HCT116 (cell line): Measurements from ENCODE around the gene EIPR1. TPM values are rescaled to one million over a fixed set of nuclear protein-coding genes. Genes with fewer than 3 reads are reported as not detected.

Source experiments
- ATAC-seq: fragments of 200-7000 bp; cut with Tn5 transposase; 2 replicates; pipeline ENCODE4 v1.9.1; 2020; ENCODE audit warnings: mild to moderate bottlenecking, moderate library complexity
- BruUV-seq: library from RNA; stranded (reverse); fragments of 400-500 nt; replicated peaks from 2 replicates; lab custom pipeline; 2021; lab: Mats Ljungman, UMichigan
- CTCF ChIA-PET: fragments of 300-600 bp; sonication (Branson Sonifier 250); formaldehyde crosslinking; loops from one replicate; lab custom pipeline; 2021; ENCODE audit warnings: antibody characterized with exemption; lab: Charles Lee
- POLR2A ChIA-PET: fragments of 300-600, 350-600 bp; sonication (Branson Sonifier 250); formaldehyde crosslinking; loops from one replicate; lab custom pipeline; 2021; ENCODE audit warnings: antibody characterized with exemption; lab: Charles Lee
- RAD21 ChIA-PET, 2 experiments: fragments of 300-600 bp; sonication (Branson Sonifier 250); formaldehyde crosslinking; loops; one replicate each; lab custom pipeline; 2023; ENCODE audit warnings: low total read pairs in 2 of 2; ENCODE audit not compliant: uncharacterized antibody in 2 of 2, unreplicated experiment in 2 of 2, low non-redundant PET in 1 of 2; lab: Charles Lee
- DNase-seq: peaks from one replicate; pipeline ENCODE4 v3.0.0-alpha.2; 2010; ENCODE audit warnings: low read depth, low spot score
- H2AFZ ChIP-seq: fragments of 200-600 bp; shearing (Covaris generic), sonication (generic); 2 replicates; pipeline ENCODE4 v1.6.1; 2017; ENCODE audit warnings: low read depth, mixed run types, mixed read lengths, antibody characterized with exemption, low read length; ENCODE audit not compliant: poor library complexity, severe bottlenecking
- H3K27ac ChIP-seq: 2 replicates; pipeline ENCODE4 v1.5.1; 2012; ENCODE audit warnings: low read depth, low read length
- H3K27me3 ChIP-seq: fragments of 200-600 bp; sonication (generic); 2 replicates; pipeline ENCODE4 v1.6.1; 2016; ENCODE audit warnings: mixed run types, low read length, mixed read lengths; ENCODE audit not compliant: insufficient read depth
- H3K36me3 ChIP-seq, 2 experiments: fragments of 200-500 bp in 1 of 2; fragments of 200-600 bp in 1 of 2; sonication (Bioruptor generic) in 1 of 2; sonication (generic) in 1 of 2; 2 replicates each; pipeline versions ENCODE4 v1.5.1 to v1.6.1; 2014 to 2016; ENCODE audit warnings: low read length in 2 of 2, inconsistent platforms in 1 of 2, mixed read lengths in 1 of 2, mixed run types in 1 of 2; ENCODE audit not compliant: insufficient read depth in 2 of 2, control insufficient read depth in 1 of 2
- H3K4me1 ChIP-seq, 2 experiments: fragments of 200-600 bp in 1 of 2; sonication (generic) in 1 of 2; 2 replicates each; pipeline versions ENCODE4 v1.5.1 to v1.6.1; 2012 to 2017; ENCODE audit warnings: low read length in 2 of 2, inconsistent platforms in 1 of 2, mild to moderate bottlenecking in 1 of 2, mixed read lengths in 1 of 2, mixed run types in 1 of 2, moderate library complexity in 1 of 2; ENCODE audit not compliant: insufficient read depth in 2 of 2, control insufficient read depth in 1 of 2
- H3K4me2 ChIP-seq: fragments of 200-600 bp; sonication (generic); 2 replicates; pipeline ENCODE4 v1.6.1; 2017; ENCODE audit warnings: mixed run types, low read length, mixed read lengths
- H3K4me3 ChIP-seq, 2 experiments: fragments of 200-600 bp in 1 of 2; sonication (generic) in 1 of 2; replicated peaks in 1 of 2; 2 replicates each; pipeline ENCODE4 v1.5.1; 2011 to 2016; ENCODE audit warnings: low read length in 2 of 2, control low read depth in 1 of 2, low read depth in 1 of 2, mild to moderate bottlenecking in 1 of 2, mixed read lengths in 1 of 2, mixed run types in 1 of 2
- H3K79me2 ChIP-seq: fragments of 200-600 bp; sonication (generic); 2 replicates; pipeline ENCODE4 v1.6.1; 2017; ENCODE audit warnings: mild to moderate bottlenecking, mixed run types, low read length, moderate library complexity, mixed read lengths; ENCODE audit not compliant: insufficient read depth
- H3K9ac ChIP-seq: fragments of 200-600 bp; sonication (generic); 2 replicates; pipeline ENCODE4 v1.6.1; 2016; ENCODE audit warnings: low read length, mixed read lengths
- H3K9me2 ChIP-seq: fragments of 200-600 bp; sonication (generic), shearing (Covaris generic); 2 replicates; pipeline ENCODE4 v1.6.1; 2017; ENCODE audit warnings: mixed run types, mild to moderate bottlenecking, moderate library complexity; ENCODE audit not compliant: insufficient read depth
- H3K9me3 ChIP-seq, 2 experiments: fragments of 200-500 bp in 1 of 2; fragments of 200-600 bp in 1 of 2; sonication (Bioruptor generic) in 1 of 2; sonication (generic) in 1 of 2; 2 replicates each; pipeline ENCODE4 v1.6.1; 2014 to 2017; ENCODE audit warnings: low read length in 2 of 2, mixed read lengths in 2 of 2, inconsistent platforms in 1 of 2, low read depth in 1 of 2, mild to moderate bottlenecking in 1 of 2, mixed run types in 1 of 2, moderate library complexity in 1 of 2; ENCODE audit not compliant: control insufficient read depth in 1 of 2, insufficient read depth in 1 of 2
- H4K20me1 ChIP-seq: fragments of 200-600 bp; sonication (generic), shearing (Covaris generic); 2 replicates; pipeline ENCODE4 v1.6.1; 2017; ENCODE audit warnings: mixed run types, mild to moderate bottlenecking, moderate library complexity; ENCODE audit not compliant: insufficient read depth
- CEBPB ChIP-seq: IDR thresholded peaks from 2 replicates; pipeline ENCODE4 v1.6.1; 2012; ENCODE audit warnings: low read depth
- CTCF ChIP-seq, 3 experiments: fragments of 200-600 bp in 1 of 3; sonication (generic) in 1 of 3; IDR thresholded peaks in 2 of 3; conservative IDR thresholded peaks in 1 of 3; 2 replicates each; pipeline ENCODE4 v1.5.1; 2012 to 2017; ENCODE audit warnings: low read depth in 2 of 3, low read length in 2 of 3, antibody characterized with exemption in 1 of 3, borderline replicate concordance in 1 of 3, control low read depth in 1 of 3, mild to moderate bottlenecking in 1 of 3, mixed read lengths in 1 of 3, mixed run types in 1 of 3, moderate library complexity in 1 of 3; ENCODE audit not compliant: insufficient read depth in 1 of 3
- EZH2 ChIP-seq: fragments of 200-600 bp; sonication (generic); IDR thresholded peaks from 2 replicates; pipeline ENCODE4 v1.6.1; 2017; ENCODE audit warnings: antibody characterized with exemption, mixed run types
- EZH2phosphoT487 ChIP-seq: fragments of 200-600 bp; IDR thresholded peaks from 2 replicates; pipeline ENCODE4 v1.6.1; 2018; ENCODE audit warnings: antibody characterized with exemption, borderline replicate concordance
- POLR2A ChIP-seq: IDR thresholded peaks from 2 replicates; pipeline ENCODE4 v1.7.0; 2011; ENCODE audit warnings: borderline replicate concordance; ENCODE audit not compliant: insufficient read depth, insufficient read length; ENCODE audit errors: extremely low read depth
- SRF ChIP-seq: IDR thresholded peaks from 2 replicates; pipeline ENCODE4 v1.6.1; 2012; ENCODE audit warnings: low read depth
- intact Hi-C: fragments of 100-400 bp; cut with micrococcal nuclease; formaldehyde crosslinking; loops from 2 replicates; pipeline ENCODE4 v1.10.0; 2022
- total RNA-seq: library from RNA; stranded (reverse); gene quantifications from one replicate; pipeline ENCODE4 v1.2.1, GENCODE V29; 2021; ENCODE audit not compliant: unreplicated experiment
- TF ChIP-seq, protein P1 (sequence below): IDR thresholded peaks from 2 replicates; pipeline ENCODE4 v1.6.1; 2012

The EIPR1 gene
- total RNA-seq, 1 experiment from 2014 or later: 36.9 TPM

- CTCF ChIA-PET: no interaction called here
- RAD21 ChIA-PET: no interaction called here
- intact Hi-C loops: no loop called here
Observed at GRCh38 chr2:3176071-3176868, 201.3 kb downstream of the EIPR1 start.

More at GRCh38 chr2:3176071-3176868, 201.3 kb downstream of the EIPR1 start:
- TF ChIP-seq EZH2 (no peak), POLR2A (no peak), SRF (no peak), CEBPB (no peak), EZH2phosphoT487 (no peak), CTCF (IDR thresholded peaks at IDR 0.05 in 2 of 3, conservative IDR thresholded peaks at IDR 0.05 in 1 of 3; ENCODE audit: borderline replicate concordance in 1 of 3, insufficient read depth in 1 of 3, low read depth in 2 of 3, low read length in 2 of 3) (no peak)
- TF ChIP-seq, protein P1, sequence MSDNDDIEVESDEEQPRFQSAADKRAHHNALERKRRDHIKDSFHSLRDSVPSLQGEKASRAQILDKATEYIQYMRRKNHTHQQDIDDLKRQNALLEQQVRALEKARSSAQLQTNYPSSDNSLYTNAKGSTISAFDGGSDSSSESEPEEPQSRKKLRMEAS: no peak
- H3K9me2 ChIP-seq: no peaks in the 10 kb centered on the region
- no peaks in the 10 kb centered on the region for H3K9me3 ChIP-seq
- no TSS peak for BruUV-seq
- no peaks in the 10 kb centered on the region for H3K79me2 ChIP-seq
- H3K4me1 ChIP-seq: no peaks in the 10 kb centered on the region
- H3K4me2 ChIP-seq: no peak overlapping the region
- POLR2A ChIA-PET: no interaction called here
- no peaks in the 10 kb centered on the region for H3K27me3 ChIP-seq
- no peak overlapping the region for H3K9ac ChIP-seq
- no peaks in the 10 kb centered on the region for H4K20me1 ChIP-seq
- no peak for DNase-seq
- H3K27ac ChIP-seq: no peak overlapping the region
- no peak for ATAC-seq
- no peak overlapping the region for H3K4me3 ChIP-seq
- no peak overlapping the region for H2AFZ ChIP-seq
- no peaks in the 10 kb centered on the region; a peak in 1 of 4 replicates for H3K36me3 ChIP-seq
